OCI-LY1 (cell line): ENCODE data around the gene PRKCB.

Experiments used
- H2AFZ ChIP-seq: fragments of 200-600 bp; sonication (generic), shearing (Covaris generic); 2 replicates; pipeline ENCODE4 v1.6.0; 2014; ENCODE audit warnings: antibody characterized with exemption, mild to moderate bottlenecking, low read length
- H3F3A ChIP-seq: fragments of 200-600 bp; sonication (generic), shearing (Covaris generic); 2 replicates; pipeline ENCODE4 v1.6.0; 2014; ENCODE audit warnings: mild to moderate bottlenecking, antibody characterized with exemption, low read length, moderate library complexity; ENCODE audit not compliant: insufficient read depth
- H3K27ac ChIP-seq: fragments of 200-600 bp; sonication (generic); 2 replicates; pipeline ENCODE4 v1.5.1; 2014; ENCODE audit warnings: low read length, mixed run types, mild to moderate bottlenecking, low read depth; ENCODE audit not compliant: poor library complexity, severe bottlenecking
- H3K27me3 ChIP-seq: fragments of 200-600 bp; sonication (generic); 2 replicates; pipeline ENCODE4 v1.6.0; 2014; ENCODE audit warnings: antibody characterized with exemption, mild to moderate bottlenecking, low read length, moderate library complexity; ENCODE audit not compliant: insufficient read depth
- H3K36me3 ChIP-seq: fragments of 200-600 bp; sonication (generic); 2 replicates; pipeline ENCODE4 v1.6.1; 2014; ENCODE audit warnings: mild to moderate bottlenecking, antibody characterized with exemption, low read length, moderate library complexity, mixed read lengths; ENCODE audit not compliant: insufficient read depth
- H3K4me1 ChIP-seq: fragments of 200-600 bp; sonication (generic); 2 replicates; pipeline ENCODE4 v1.5.1; 2014; ENCODE audit warnings: mild to moderate bottlenecking, low read length, moderate library complexity; ENCODE audit not compliant: insufficient read depth, severe bottlenecking
- H3K4me2 ChIP-seq: fragments of 200-600 bp; sonication (generic), shearing (Covaris generic); 2 replicates; pipeline ENCODE4 v1.6.1; 2014; ENCODE audit warnings: low read length
- H3K4me3 ChIP-seq: fragments of 200-600 bp; sonication (generic); 2 replicates; pipeline ENCODE4 v1.5.1; 2014; ENCODE audit warnings: low read length, low read depth, mild to moderate bottlenecking, mixed read lengths; ENCODE audit not compliant: poor library complexity, severe bottlenecking
- H3K79me2 ChIP-seq: fragments of 200-600 bp; shearing (Covaris generic); 2 replicates; pipeline ENCODE4 v1.6.1; 2016; ENCODE audit warnings: mixed run types, low read length, mixed read lengths; ENCODE audit not compliant: insufficient read depth
- H3K9ac ChIP-seq: fragments of 200-600 bp; sonication (generic), shearing (Covaris generic); 2 replicates; pipeline ENCODE4 v1.6.1; 2014; ENCODE audit warnings: mild to moderate bottlenecking, low read length, mixed read lengths
- H3K9me2 ChIP-seq: fragments of 200-600 bp; sonication (generic), shearing (Covaris generic); 2 replicates; pipeline ENCODE4 v1.6.1; 2014; ENCODE audit warnings: low read depth, mild to moderate bottlenecking, low read length, mixed read lengths
- H3K9me3 ChIP-seq: fragments of 200-600 bp; shearing (Covaris generic); 2 replicates; pipeline ENCODE4 v1.6.1; 2014; ENCODE audit warnings: low read length, mixed read lengths
- H4K20me1 ChIP-seq: fragments of 200-600 bp; sonication (generic), shearing (Covaris generic); 2 replicates; pipeline ENCODE4 v1.6.0; 2016; ENCODE audit warnings: mild to moderate bottlenecking, low read length; ENCODE audit not compliant: insufficient read depth
- CTCF ChIP-seq: fragments of 200-600 bp; sonication (generic), shearing (Covaris generic); IDR thresholded peaks from 2 replicates; pipeline ENCODE4 v1.5.1; 2017; ENCODE audit warnings: mild to moderate bottlenecking, antibody characterized with exemption, low read length, moderate library complexity, mixed read lengths
- EZH2 ChIP-seq: fragments of 200-600 bp; sonication (generic), shearing (Covaris generic); IDR thresholded peaks from 2 replicates; pipeline ENCODE4 v1.8.0; 2017; ENCODE audit warnings: borderline replicate concordance, mixed run types, mild to moderate bottlenecking, antibody characterized with exemption, low read length, moderate library complexity, mixed read lengths

PRKCB gene

DNA sequence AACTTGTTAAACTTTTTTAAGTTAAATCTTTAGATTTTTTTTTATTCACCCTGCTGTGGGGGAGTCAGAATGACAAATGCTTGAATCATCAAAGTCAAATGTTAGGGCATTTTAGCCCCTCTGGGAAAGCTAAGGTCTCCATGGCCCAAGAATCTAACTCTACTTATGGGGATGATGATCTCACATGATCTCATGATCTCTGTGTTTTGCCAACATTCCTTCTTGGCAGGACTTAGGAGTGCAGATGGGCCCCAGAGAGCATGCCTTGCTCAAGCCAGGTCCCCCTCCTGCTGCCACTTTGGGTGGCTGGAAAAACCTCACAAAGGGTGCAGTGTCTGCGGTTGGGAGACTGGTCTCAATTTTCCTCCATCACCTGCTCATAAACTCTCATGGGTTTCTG lies 108.6 kb downstream of the PRKCB start:
- no peaks in the 10 kb centered on the region for H3K9me2 ChIP-seq
- TF ChIP-seq CTCF (no peak), EZH2 (no peak)

DNA sequence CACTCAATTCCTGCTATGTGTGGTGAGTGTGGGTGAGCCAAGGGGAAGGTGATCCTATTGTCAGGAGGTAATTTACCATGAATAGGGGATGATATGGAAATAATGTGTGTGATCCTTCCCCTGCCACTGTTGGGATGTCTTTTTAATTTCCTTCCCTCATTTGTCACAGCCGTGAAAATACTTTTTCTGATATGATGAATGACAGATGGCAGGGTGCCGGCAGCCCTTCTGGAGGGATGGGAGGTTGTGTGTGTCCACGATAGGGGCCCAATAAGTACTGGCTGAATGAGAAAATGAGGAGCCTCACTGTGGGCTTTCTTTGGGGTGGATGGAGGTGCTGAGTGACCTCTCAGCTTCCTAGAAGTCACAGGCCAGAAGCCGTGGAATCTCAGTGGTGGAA lies 109.5 kb downstream of the PRKCB start:
- H3K79me2 ChIP-seq: no peaks in the 10 kb centered on the region
- TF ChIP-seq CTCF (no peak), EZH2 (no peak)
- no peak overlapping the region for H3K27ac ChIP-seq
- no peak overlapping the region for H3K4me3 ChIP-seq
- H3K9ac ChIP-seq: no peak overlapping the region
- H3F3A ChIP-seq: no peaks in the 10 kb centered on the region
- H2AFZ ChIP-seq: no peak overlapping the region
- no peaks in the 10 kb centered on the region for H3K36me3 ChIP-seq
- H3K27me3 ChIP-seq: no peaks in the 10 kb centered on the region
- peaks cover 15% of the 10 kb centered on the region for H3K4me1 ChIP-seq
- no peaks in the 10 kb centered on the region for H4K20me1 ChIP-seq
- H3K4me2 ChIP-seq: no peak overlapping the region
- H3K9me2 ChIP-seq: no peaks in the 10 kb centered on the region
- no peaks in the 10 kb centered on the region for H3K9me3 ChIP-seq

More for the DNA sequence above, 108.6 kb downstream of the PRKCB start:
- no peaks in the 10 kb centered on the region for H3K79me2 ChIP-seq
- H3K9me3 ChIP-seq: no peaks in the 10 kb centered on the region
- H3K27me3 ChIP-seq: no peaks in the 10 kb centered on the region
- H3K4me1 ChIP-seq: peaks cover 6% of the 10 kb centered on the region
- no peak overlapping the region for H3K27ac ChIP-seq
- H3K4me3 ChIP-seq: no peak overlapping the region
- H3K36me3 ChIP-seq: no peaks in the 10 kb centered on the region
- H4K20me1 ChIP-seq: no peaks in the 10 kb centered on the region
- no peak overlapping the region for H3K4me2 ChIP-seq
- H2AFZ ChIP-seq: no peak overlapping the region
- H3F3A ChIP-seq: no peaks in the 10 kb centered on the region
- H3K9ac ChIP-seq: no peak overlapping the region

DNA sequence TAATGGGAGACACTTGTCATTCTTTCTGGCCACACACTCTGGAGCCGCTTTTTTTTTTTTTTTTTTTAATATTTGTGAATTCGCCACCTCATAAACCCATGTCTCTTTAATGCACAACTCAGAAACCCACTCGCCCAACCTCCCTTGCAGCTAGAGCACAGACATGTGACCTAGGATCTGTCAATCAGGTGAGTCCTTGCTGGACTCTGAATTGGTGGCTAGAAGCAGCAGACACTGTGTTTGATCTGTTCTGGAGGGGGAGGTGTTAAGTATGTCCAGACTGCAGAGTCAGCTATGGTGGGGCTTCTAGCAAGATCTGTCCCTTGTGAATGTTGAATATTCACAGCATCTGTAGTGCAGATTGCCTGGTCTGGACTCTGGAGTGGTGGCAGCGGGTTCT lies 112.1 kb downstream of the PRKCB start:
- Histone ChIP-seq H3K9me2 (no peaks in the 10 kb centered on the region), H3K79me2 (no peaks in the 10 kb centered on the region), H3K9ac (no peak overlapping the region), H3K4me3 (no peak overlapping the region), H4K20me1 (no peaks in the 10 kb centered on the region), H3K4me2 (no peak overlapping the region), H3F3A (no peaks in the 10 kb centered on the region), H3K9me3 (no peaks in the 10 kb centered on the region), H2AFZ (no peak overlapping the region), H3K27me3 (no peaks in the 10 kb centered on the region), H3K27ac (no peak overlapping the region), H3K4me1 (peaks cover 16% of the 10 kb centered on the region), H3K36me3 (no peaks in the 10 kb centered on the region)
- TF ChIP-seq CTCF (no peak), EZH2 (no peak)
